ENCODE measurements around the gene C17orf67.
"Not testable (repeated sequence)": the region's sequence is repeated elsewhere in the genome, so short reads cannot be mapped to it uniquely, and the experiment has no call there.

C17orf67 gene

DNA sequence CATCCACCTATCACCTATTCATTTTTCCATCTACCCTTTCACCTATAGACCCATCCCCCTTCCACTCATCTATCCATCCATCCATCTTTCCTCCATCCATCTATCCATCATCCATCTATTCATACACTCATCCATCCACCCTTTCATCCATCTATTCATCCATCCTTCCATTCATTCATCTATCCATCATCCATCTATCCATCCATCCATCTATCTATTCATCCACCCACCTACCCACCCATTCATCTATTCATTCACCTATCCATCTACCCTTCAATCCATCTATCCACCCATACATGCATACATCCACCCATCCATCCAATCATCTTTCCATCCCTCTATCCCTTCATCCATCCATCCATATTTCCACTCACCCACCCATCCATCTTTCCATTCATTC lies 63.3 kb downstream of the C17orf67 start:
- no peak for DNase-seq

DNA sequence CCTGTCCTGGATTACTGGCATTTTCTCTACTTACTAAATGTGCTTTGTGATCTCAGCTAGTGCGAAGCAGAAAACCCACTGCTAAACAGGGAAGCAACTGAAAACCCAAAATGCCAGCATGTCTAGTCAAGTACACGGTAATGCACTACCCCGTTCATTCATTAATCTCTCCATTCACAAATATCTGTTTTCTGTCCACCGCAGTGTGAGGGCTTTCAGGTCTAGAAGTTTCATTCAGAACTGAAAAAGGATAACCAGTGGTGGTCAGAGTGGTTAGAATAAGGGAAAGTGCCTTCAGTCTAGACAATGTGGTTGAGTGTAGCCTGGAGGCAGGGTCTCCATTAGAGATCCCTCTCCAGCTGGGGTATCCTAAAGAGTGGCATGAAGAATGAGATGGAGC lies 68.3 kb downstream of the C17orf67 start:
- DNase-seq, result no peak

DNA sequence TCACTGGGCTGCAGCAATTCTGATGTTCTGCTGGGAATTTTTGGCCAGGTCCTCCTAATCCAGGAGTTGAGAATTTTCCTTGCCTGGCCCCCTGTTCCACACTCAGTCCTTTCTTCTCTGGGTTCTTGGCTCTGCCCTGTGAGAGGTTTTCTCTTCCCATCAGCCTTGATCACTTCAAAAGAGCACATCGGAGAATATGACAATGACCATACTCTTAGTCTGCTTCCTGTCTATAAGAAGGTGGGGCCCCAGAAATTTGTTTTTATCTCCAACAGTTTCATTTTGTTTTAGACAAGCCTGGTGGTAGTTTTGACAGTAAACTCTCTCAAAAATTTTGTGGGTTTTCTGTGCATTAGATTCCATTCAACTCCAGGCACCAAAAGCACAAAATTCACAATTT lies 70.7 kb downstream of the C17orf67 start:
- no peak for DNase-seq

DNA sequence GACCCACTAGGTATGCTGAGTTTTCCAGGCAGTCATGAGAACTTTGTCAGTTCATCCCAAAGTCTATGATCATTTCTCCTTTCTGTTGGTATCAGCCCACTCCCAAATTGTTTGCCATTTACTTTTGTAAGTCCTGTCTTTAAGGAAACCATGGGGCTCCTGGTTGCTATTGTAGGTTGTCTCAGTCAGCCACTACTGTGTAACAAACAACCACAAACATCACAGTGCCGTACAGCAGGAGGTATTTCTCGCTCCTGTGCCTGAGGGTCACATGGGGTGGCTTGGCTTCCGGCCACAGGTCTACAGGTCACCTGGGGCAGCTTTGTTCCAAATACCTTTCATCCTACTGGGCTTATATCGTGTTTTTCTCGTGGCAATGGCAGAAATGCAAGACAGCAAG lies 71.6 kb downstream of the C17orf67 start:
- DNase-seq, result no peak

DNA sequence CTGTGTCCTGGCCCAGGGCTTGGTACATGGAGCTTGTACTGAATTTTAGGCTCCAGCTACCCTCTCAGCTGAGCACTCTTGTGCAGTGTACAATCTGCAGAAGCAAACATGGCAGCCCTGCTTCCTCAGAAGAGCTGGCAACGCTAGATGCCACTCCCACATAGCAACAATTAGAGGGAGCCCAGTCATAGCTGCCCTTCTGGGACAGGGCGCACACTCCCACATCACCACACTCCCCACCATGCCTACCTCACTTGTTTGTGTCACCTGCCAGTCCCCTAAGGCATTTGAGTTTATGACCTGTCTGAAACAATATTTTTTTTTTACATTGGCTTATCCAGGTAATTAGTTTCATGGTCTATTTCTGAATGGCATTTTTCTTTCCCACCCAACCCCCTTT lies 72.3 kb downstream of the C17orf67 start:
- DNase-seq, result no peak

DNA sequence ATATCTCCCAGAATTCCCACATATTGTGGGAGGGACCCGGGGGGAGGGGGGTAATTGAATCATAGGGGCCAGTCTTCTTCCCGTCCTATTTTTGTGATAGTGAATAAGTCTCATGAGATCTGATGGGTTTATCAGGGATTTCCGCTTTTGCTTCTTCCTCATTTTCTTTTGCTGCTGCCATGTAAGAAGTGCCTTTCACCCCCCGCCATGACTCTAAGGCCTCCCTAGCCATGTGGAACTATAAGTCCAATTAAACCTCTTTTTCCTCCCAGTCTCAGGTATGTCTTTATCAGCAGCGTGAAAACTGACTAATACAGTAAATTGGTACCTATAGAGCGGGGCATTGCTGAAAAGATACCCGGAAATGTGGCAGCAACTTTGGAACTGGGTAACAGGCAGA lies 76.1 kb downstream of the C17orf67 start:
- not testable (repeated sequence) for DNase-seq

DNA sequence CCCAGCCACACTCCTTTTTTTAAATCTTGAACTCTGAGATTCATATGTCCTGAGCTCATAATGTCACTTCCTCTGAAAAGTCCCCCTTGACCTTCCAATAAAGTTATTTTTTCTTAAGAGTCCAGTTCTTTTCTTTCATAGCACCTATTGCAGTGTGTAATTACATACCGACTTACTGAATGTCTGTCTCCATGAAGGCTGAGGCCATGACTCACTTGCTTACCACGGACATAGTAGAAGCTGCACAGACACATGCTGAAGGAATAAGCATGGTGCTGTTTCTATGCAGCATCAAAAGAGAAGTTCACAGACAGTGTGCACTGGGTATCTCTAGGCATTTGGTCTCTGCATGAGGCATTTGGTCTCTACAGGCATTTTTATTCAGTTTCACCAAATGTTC lies 77.2 kb downstream of the C17orf67 start:
- DNase-seq, result no peak

DNA sequence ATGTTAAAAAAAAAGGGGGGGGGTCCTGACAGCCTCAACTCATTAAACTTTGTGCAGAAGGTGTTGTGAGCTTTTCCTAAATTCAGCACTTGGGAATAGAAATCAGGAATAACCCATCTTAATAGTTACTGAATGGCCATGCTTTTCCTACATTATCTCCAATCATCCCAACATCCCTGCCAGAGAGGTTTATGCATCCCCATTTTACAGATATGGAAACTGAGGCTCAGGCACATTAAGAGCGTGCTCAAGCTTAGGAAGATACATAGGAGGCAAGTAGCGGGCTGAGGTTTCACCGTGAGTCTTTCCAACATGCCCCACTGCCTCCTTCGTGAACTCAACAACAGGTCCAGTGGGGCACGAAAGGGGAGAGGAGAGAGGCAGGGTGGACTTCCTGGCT lies 78.4 kb downstream of the C17orf67 start:
- DNase-seq, result no peak

DNA sequence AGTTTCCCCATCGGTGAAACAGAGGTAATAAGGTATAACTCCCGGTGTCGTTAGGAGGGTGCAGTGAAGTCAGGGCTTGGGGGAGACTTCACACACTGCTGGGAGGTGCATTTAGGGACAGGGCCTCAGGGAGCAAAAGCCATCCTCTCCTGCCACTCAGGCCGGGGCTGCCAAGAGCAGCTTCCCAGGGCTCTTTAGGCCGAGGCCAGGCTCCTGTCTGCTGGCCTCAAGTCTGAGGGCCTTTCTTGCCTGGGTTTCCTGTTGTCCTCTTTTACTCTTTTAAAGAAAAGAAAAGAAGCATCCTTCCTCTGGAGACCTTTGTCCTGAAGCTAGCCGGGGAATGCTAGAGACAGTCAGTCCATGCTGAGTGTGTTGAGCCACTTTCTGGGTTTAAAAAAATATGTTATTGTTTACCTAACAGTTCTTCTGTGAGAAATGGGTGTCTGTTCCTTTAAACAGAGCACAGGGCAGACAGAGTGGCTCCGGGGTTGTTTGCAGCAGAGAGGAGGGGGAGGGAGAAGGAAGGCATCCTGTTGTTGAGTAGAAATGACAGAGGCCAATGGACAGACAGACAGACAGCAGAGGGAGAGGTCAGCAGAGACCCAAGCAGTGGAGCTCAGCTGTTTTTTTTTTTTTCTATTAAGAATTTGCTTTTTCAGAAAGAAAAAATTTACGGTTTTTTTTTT lies 79.1 kb downstream of the C17orf67 start:
- no peak for DNase-seq

DNA sequence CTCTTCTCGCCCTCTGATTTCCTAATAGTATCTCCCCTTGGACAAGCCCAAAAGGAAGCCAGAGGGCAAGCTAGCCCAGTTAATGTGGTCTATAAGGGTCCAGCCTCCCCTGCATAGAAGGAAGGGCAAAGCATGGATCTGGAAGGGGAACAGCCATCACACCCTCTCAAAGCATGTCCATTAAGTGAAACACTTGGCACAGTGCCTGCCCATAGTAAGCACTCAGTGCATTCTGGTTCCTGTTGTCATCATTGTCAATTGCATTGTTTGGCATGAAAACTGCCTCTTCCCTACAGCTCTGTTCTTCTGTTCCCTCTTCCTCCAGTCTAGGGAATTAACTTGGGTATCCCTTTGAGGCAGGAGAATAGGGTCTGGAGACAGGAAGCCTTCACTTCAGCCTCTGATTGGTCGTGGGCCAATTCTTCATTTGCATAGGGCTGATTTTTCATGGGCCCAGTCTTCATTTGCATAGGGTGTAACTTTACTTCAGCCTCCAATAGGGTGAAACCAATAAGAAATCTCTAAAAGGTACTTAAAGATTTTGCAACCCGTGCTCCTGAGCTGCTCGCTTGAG lies 81.4 kb downstream of the C17orf67 start:
- DNase-seq, result no peak

DNA sequence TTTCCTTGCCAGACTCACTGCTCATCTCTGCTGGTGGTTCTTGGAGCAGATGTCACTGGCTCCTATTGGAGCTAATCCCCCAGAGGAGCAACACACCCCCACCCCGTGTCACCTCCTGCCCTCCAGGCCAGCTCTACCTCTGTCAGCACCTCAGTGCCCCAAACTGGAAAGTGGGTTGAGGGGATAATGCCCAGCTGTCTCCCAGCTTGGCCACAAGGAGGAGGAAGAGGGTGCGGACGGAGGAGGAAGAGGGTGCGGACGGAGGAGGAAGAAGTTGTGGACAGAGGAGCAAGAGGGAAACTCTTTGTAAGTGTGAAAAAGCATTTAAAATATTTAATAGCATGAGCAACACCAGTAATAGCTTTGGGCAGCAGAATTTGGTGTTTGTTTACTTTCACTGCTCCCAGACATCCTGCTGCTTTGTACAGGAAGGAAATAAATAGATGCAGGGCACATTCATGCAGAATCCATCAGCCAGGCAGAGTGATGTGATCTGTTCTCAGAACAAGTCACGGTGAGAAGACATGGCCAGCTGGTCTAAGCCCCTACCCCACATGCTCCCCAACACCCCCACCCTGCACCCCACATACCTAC lies 82.5 kb downstream of the C17orf67 start:
- no peak for DNase-seq

DNA sequence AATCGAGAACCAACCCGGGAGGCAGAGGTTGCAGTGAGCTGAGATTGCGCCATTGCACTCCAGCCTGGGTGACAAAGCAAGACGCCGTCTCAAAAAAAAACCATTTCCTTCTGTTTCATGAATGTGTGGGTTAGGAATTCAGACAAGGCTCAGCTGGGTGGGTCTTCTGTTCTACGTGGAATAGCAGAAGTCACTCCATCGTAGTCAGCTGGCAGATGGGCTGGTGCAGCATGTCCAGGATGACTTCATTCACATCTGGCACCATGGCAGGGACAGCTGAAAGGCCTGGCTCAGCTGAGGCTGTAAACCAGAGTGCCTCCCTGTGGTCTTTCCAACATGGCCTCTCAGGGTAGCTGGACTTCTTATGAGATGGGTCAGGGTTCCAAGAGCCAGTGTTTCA lies 89.0 kb downstream of the C17orf67 start:
- DNase-seq, result no peak

DNA sequence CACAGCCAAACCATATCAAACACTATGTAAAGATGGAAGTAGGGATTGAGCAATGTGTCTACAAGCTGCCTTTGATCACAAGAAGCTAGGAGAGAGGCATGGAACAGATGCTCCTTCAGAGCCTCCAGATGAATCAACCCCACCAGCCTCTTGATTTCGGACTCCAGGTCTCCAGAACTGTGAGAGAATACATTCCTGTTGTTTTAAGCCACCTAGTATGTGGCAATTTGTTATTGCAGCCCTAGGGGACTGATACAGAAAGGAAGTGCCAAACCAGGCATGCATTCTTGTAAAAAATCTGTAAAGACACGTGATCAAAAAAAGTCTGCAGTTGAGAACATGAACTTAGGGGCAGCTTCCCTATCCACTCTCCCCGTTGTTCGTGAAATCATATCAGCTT lies 91.1 kb downstream of the C17orf67 start:
- DNase-seq, result no peak

Measured in stimulated activated CD4-positive, alpha-beta T cell treated with anti-CD3 and anti-CD28 coated beads, Interleukin-15, amount 100 ng/mL, for 24 hours (primary cell).